ENCODE measurements around the gene ANKZF1. TPM values are rescaled to one million over a fixed set of nuclear protein-coding genes. Genes with fewer than 3 reads are reported as not detected.

Gene ANKZF1
- total RNA-seq, 1 experiment from 2014 or later = 51.5 TPM

DNA sequence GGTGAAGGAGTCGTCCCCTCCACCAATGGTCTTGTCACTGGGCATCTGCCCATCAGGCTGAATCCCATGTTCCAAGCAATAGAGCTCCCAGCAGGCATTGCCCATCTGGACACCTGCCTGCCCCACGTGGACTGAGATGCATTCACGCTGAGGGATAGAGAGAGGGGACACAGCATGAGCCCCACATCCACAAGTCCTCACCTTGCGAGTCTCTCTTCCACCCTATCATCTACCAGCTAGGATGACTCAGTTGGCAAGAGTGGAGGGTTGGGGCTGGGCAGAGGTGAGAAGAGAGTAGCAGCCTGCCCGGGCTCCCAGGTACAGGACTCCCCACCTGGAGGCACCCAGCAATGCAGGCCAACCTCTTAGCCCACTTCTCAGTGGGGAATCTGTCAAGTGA is 22.5 kb downstream of the ANKZF1 start:
- intact Hi-C loops (cut with micrococcal nuclease; ENCODE audit: unreplicated experiment) = no loop called here
- ChIA-PET CTCF (interaction anchor here (0.9 to 3.3 kb wide), 2 partner anchors 22 to 43 kb away, joined by 5 to 22 read pairs; no protein-coding TSS in a partner anchor), POLR2A (interaction anchor here (0.6 kb wide), 1 partner anchor 136 kb away, joined by 3 read pairs; the partner anchor contains the start of gene DNPEP)
- Mint-ChIP-seq H3K27me3 (ENCODE audit: insufficient read depth, unreplicated experiment) (peaks cover 4% of the 10 kb centered on the region), H3K9me3 (ENCODE audit: unreplicated experiment) (no peaks in the 10 kb centered on the region), H3K4me3 (ENCODE audit: unreplicated experiment) (no peak overlapping the region), H3K36me3 (ENCODE audit: insufficient read depth, unreplicated experiment) (peaks cover 8% of the 10 kb centered on the region), H3K4me1 (ENCODE audit: low read depth, unreplicated experiment) (peaks cover 37% of the 10 kb centered on the region), H3K27ac (ENCODE audit: unreplicated experiment) (no peak overlapping the region)
- no TSS peak for BruUV-seq (replicated peaks)
- TF ChIP-seq, protein P1, sequence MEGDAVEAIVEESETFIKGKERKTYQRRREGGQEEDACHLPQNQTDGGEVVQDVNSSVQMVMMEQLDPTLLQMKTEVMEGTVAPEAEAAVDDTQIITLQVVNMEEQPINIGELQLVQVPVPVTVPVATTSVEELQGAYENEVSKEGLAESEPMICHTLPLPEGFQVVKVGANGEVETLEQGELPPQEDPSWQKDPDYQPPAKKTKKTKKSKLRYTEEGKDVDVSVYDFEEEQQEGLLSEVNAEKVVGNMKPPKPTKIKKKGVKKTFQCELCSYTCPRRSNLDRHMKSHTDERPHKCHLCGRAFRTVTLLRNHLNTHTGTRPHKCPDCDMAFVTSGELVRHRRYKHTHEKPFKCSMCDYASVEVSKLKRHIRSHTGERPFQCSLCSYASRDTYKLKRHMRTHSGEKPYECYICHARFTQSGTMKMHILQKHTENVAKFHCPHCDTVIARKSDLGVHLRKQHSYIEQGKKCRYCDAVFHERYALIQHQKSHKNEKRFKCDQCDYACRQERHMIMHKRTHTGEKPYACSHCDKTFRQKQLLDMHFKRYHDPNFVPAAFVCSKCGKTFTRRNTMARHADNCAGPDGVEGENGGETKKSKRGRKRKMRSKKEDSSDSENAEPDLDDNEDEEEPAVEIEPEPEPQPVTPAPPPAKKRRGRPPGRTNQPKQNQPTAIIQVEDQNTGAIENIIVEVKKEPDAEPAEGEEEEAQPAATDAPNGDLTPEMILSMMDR (IDR thresholded peaks at IDR 0.05; ENCODE audit: insufficient read depth in 1 of 2, low read depth in 1 of 2, low read length in 1 of 2, severe bottlenecking in 1 of 2, unreplicated experiment in 1 of 2) = no peak
- H3K9me3 ChIP-seq = no peaks in the 10 kb centered on the region
- no peak for DNase-seq
- no peak overlapping the region for H3K4me3 ChIP-seq (ENCODE audit: low read depth, low read length)
- peaks cover 31% of the 10 kb centered on the region for H3K4me1 ChIP-seq
- no peaks in the 10 kb centered on the region for H3K27me3 ChIP-seq (replicated peaks; ENCODE audit: control insufficient read depth, insufficient read depth, low read length)
- H3K36me3 ChIP-seq (ENCODE audit: control insufficient read depth, insufficient read depth, low read length) = no peaks in the 10 kb centered on the region; the same call in 1 of the 2 replicates

DNA sequence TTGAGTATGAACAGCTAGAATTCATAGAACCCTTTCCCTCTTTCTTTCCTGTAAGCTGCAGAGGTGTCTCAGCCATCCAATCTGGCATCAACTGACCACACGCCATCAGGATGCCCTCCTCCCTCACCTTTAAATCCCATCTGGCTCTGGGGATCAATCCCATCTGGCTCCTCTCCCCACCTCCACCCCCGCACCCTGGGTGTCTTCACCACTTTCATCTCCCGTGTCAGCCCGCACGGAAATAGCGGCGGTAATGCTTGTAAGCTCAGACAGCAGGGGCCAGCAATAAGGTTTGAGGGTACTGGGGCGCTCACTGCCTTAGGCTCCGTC is 22.9 kb downstream of the ANKZF1 start:
- Mint-ChIP-seq H3K36me3 (ENCODE audit: insufficient read depth, unreplicated experiment) (peaks cover 8% of the 10 kb centered on the region), H3K4me1 (ENCODE audit: low read depth, unreplicated experiment) (peaks cover 37% of the 10 kb centered on the region), H3K27me3 (ENCODE audit: insufficient read depth, unreplicated experiment) (peaks cover 4% of the 10 kb centered on the region), H3K4me3 (ENCODE audit: unreplicated experiment) (no peak overlapping the region), H3K9me3 (ENCODE audit: unreplicated experiment) (no peaks in the 10 kb centered on the region), H3K27ac (ENCODE audit: unreplicated experiment) (no peak overlapping the region)
- intact Hi-C loops (cut with micrococcal nuclease; ENCODE audit: unreplicated experiment) = no loop called here
- BruUV-seq (replicated peaks) = no TSS peak
- Histone ChIP-seq H3K9me3 (no peaks in the 10 kb centered on the region), H3K4me1 (peaks cover 31% of the 10 kb centered on the region), H3K27me3 (replicated peaks; ENCODE audit: control insufficient read depth, insufficient read depth, low read length) (no peaks in the 10 kb centered on the region), H3K4me3 (ENCODE audit: low read depth, low read length) (no peak overlapping the region; the same call in 1 of the 2 replicates), H3K36me3 (ENCODE audit: control insufficient read depth, insufficient read depth, low read length) (no peaks in the 10 kb centered on the region; the same call in 1 of the 2 replicates)
- DNase-seq = no peak
- ChIA-PET CTCF (interaction anchor here (0.5 to 3.3 kb wide), 4 partner anchors 22 to 135 kb away, joined by 4 to 22 read pairs (median 5); partner anchors contain the start of gene DNPEP), POLR2A (interaction anchor here (0.6 kb wide), 2 partner anchors 293 to 513 kb away, joined by 3 to 6 read pairs; partner anchors contain the start of gene CDK5R2)
- TF ChIP-seq, protein P1 (IDR thresholded peaks at IDR 0.05; ENCODE audit: insufficient read depth in 1 of 2, low read depth in 1 of 2, low read length in 1 of 2, severe bottlenecking in 1 of 2, unreplicated experiment in 1 of 2) = no peak

DNA sequence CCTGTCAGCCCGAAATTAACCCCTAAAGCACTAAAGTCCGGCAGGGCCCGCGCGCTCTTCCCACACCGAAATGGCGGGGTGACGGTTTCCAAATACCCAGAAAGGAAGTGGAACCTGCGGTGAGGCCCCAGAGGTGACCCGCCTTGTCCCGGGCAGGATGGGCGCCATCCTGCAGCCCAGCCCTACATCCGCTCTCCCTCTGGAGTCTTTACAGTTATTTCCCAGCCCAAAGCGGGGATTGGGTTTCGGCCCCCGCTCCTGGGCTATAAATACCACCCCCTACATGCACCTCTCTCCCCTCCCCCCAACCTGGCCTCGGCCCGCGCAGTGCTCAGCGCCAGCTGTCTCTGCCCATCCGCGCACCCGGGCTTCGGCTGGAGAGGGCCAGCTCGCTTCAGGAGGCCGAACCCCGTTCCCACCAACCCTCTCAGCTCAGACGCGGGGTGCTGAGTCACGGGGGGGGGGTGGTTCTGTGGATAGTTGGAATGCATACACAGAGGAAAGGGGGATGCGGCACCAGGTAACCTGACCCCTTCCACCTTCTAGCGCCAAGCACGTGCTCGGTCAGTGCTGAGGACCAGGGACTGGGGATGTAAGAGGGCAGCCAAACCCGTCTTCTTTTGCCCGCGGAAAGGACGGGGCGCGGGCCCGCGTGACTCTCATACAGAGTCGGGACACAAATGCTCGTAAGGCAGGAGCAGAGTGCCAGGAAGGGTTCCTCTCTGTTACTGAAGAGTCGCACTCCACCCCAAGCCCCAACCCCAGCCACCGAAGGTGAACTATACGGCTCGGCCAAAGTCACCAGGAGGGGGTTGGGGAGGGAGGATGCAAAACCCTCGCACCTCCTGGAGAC is 23.5 kb downstream of the ANKZF1 start, which contains the start of gene TUBA4B:
Gene TUBA4B (plus strand): TSS at position 344 of the 853 bp plus-strand sequence. CDS start 165 bp downstream, at position 509.
- no peak for DNase-seq
- TSS peak; percentile 58 for BruUV-seq (replicated peaks)
- TF ChIP-seq, protein P1 (IDR thresholded peaks at IDR 0.05; ENCODE audit: insufficient read depth in 1 of 2, low read depth in 1 of 2, low read length in 1 of 2, severe bottlenecking in 1 of 2, unreplicated experiment in 1 of 2) = no peak
- peaks cover 4% of the 10 kb centered on the region for H3K27me3 Mint-ChIP-seq (ENCODE audit: insufficient read depth, unreplicated experiment)
- peaks cover 36% of the 10 kb centered on the region for H3K4me1 Mint-ChIP-seq (ENCODE audit: low read depth, unreplicated experiment)
- Histone ChIP-seq H3K27me3 (replicated peaks; ENCODE audit: control insufficient read depth, insufficient read depth, low read length) (no peaks in the 10 kb centered on the region), H3K9me3 (no peaks in the 10 kb centered on the region), H3K4me3 (ENCODE audit: low read depth, low read length) (peak within 1 kb of the TSS; percentile 48), H3K4me1 (peaks cover 28% of the 10 kb centered on the region), H3K36me3 (ENCODE audit: control insufficient read depth, insufficient read depth, low read length) (no peaks in the 10 kb centered on the region; the same call in 1 of the 2 replicates)
- intact Hi-C loops (cut with micrococcal nuclease; ENCODE audit: unreplicated experiment) = no loop called here
- H3K4me3 Mint-ChIP-seq (ENCODE audit: unreplicated experiment) = peak within 1 kb of the TSS; percentile 62
- CTCF ChIA-PET = interaction anchor here (0.5 to 3.3 kb wide), 5 partner anchors 21 to 135 kb away, joined by 4 to 22 read pairs (median 4); partner anchors contain the start of genes DNPEP and ZFAND2B
- POLR2A ChIA-PET = interaction anchor here (0.5 to 1.7 kb wide), 5 partner anchors 8 to 514 kb away, joined by 3 to 6 read pairs (median 3); partner anchors contain the start of genes ATG9A, CDK5R2, GLB1L and STK16
- H3K9me3 Mint-ChIP-seq (ENCODE audit: unreplicated experiment) = no peaks in the 10 kb centered on the region
- peaks cover 8% of the 10 kb centered on the region for H3K36me3 Mint-ChIP-seq (ENCODE audit: insufficient read depth, unreplicated experiment)
- no peak within 1 kb of the TSS for H3K27ac Mint-ChIP-seq (ENCODE audit: unreplicated experiment)
